OCI-M2 (cell line): ENCODE results near the gene SMIM29.
"Not testable (repeated sequence)": the region's sequence is repeated elsewhere in the genome, so short reads cannot be mapped to it uniquely, and the experiment has no call there.

ENCODE experiments used
- DNase-seq: peaks from one replicate; lab custom pipeline; 2025; ENCODE audit not compliant: unreplicated experiment; lab: John Stamatoyannopoulos, UW

The SMIM29 gene

GRCh38 chr6:34248727-34249468 is at the start of gene SMIM29:
Gene SMIM29 (minus strand): TSS chr6:34249006. CDS start chr6:34247791, 1,215 bp downstream.
- peak; percentile 87 for DNase-seq

- DNase-seq: no peak
Measured at GRCh38 chr6:34295721-34296120, 46.9 kb upstream of the SMIM29 start.

GRCh38 chr6:34292954-34293353 is 44.1 kb upstream of the SMIM29 start:
- DNase-seq: no peak

DNA sequence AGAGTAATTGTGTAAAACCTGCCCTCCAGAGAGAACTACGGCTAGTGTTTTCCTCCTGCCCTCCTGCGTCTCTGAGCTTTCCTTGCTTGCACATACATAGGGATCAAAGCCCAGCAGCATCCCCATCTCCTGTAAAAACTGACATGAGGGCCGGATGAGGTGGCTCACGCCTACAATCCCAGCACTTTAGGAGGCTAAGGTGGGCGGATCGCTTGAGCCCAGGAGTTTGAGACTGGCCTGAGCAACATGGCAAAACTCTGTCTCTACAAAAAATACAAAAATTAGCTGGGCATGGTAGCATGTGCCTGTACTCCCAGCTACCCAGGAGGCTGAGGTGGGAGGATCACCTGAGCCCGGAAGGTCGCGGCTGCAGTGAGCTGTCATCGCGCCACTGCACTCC is 40.3 kb upstream of the SMIM29 start:
- no peak for DNase-seq

- no peak for DNase-seq
Measured at GRCh38 chr6:34288581-34288980, 39.8 kb upstream of the SMIM29 start.

DNA sequence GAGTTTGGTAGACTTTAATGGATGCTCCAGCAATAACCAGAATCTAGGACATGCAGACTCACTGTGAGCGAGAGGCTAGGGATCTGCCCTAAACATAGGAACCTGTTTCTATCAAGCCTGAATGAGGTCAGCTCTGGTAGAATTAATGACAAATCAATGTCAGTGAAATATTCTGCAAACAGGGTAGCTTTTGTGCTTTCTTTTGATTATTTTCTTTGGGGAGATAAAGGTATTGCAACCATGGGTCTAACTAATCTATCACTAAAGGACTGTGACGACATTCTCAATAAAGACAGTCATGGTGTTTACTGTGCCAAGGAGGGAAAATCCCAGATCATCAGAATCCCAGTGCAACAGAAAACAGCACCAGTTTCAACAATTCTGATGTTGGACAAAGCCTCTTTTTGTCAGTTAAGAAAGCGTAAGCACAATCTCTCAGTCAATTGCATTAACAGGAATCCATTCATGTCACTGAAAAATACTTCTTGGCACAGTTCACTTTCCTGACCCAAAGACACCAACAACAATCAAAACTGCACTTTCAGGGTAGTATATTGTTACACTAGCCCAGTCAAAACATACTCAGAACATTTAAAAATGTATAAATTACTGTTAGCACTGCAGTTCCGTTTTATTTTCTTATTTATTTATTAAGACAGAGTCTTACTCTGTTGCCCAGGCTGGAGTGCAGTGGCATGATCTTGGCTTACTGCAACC is 36.8 kb upstream of the SMIM29 start:
- no peak for DNase-seq

DNA sequence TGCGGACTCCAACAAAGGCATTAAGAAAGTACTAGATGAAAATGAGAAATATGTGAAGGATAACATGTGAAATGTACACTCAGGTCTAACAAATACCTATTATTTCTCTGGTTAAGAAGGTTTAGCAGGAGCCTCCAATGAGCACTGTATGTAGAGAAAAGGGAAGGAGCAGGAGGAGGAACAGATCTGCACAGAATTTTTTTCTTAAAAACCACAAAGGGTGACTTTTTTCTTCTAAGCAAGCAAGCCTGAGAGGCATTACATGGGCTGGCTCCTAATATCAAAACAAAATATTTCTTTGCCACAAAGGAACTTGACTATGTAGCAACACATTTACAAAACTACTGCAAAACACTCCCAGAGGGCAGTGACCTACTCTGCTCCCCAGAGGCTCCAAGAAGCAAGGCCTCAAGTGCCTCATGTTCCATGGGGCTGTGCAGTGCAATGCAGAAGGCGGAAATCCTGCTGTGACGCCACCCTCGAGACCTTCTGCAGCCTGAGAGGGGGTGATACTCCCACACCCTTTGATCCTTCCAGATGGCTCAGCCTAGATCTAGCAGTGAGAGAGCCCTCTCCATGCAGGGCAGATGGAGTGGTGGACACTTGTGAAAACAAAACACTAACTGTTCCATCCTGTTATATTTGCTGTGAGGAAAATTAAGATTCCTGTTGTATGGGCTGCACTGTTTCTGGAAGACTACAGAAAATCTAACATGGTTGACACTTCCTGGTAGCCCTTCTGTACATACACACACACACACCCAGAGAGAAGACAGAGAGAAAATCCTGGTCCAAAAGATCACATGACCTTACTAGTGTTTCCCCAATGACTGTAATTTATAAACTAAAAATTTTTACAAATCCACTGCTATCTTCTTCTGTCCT is 36.0 kb upstream of the SMIM29 start:
- DNase-seq: no peak

- no peak for DNase-seq
Measured at GRCh38 chr6:34281702-34282334, 33.0 kb upstream of the SMIM29 start.

- no peak for DNase-seq
Measured at GRCh38 chr6:34280216-34280615, 31.4 kb upstream of the SMIM29 start.

DNA sequence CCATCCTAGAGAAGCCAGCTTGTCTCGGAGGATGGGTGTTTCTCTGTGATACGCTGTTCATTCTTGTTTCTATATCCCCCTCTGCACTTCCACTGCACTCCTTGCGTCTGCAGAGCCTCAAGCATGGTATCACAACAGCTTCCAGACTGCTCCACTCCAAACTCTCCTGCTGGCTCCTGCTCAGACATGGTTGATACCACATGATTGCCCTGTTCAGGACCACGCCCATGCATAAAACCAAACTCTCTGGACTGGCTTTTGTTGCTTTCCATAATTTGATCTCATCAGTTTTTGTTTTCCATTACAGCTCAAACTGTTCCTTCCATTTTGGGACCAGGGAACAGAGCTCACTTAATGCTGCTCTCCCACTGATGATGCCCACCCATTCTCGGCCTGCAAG is 30.0 kb upstream of the SMIM29 start:
- no peak for DNase-seq

- DNase-seq: no peak
Measured at GRCh38 chr6:34277763-34278112, 28.9 kb upstream of the SMIM29 start.

- peak; percentile 67 for DNase-seq
Measured at GRCh38 chr6:34276881-34277762, 28.3 kb upstream of the SMIM29 start.

DNA sequence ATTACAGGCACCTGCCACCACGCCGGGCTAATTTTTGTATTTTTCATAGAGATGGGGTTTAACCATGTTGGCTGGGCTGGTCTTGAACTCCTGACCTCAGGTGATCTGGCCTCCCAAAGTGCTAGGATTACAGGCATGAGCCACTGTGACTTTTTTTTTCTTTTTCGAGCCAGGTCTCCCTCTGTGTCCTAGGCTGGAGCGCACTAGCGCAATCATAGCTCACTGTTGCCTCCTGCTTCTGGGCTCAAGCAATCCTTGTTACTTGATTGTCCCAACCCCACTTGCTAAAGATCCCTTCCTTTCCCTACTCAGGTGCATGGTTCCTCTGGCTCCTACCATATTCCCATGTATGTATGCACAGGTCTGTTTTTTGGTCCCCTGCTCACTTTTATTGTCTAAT is 27.4 kb upstream of the SMIM29 start:
- DNase-seq: no peak

DNA sequence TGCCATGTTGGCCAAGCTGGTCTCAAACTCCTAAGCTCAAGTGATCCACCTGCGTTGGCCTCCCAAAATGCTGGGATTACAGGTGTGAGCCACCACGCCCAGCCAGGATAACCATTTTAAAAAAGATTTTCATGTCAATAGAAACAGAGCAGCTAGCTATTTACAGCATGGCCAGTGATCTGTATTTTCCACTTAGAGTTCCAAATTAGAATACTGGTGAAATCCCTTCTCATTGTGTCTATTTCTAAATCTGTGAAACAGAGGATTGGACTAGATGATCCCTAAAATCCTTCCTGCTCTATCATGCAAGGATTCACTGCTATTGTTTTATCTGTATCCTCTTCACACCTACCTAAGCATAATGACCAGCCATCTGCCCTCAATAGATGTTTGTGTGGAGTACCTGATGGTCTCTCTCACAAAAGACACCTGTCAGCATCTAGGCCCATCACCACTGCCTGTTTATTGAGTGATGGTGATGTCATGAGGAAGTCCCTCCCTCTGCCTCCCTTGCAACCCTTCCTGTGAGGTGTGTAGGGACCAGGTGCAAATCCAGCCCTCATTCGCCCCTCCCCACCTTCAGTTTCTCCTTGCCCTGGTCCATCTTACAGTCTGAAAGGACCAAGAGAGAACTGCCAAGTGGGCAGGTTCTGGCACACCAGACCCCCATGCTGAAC is 26.5 kb upstream of the SMIM29 start:
- DNase-seq: no peak

GRCh38 chr6:34274129-34274528 is 25.3 kb upstream of the SMIM29 start:
- DNase-seq: no peak

- peak; percentile 77 for DNase-seq
Measured at GRCh38 chr6:34273242-34273805, 24.5 kb upstream of the SMIM29 start.

GRCh38 chr6:34272013-34272926 is 23.5 kb upstream of the SMIM29 start:
- no peak for DNase-seq

- not testable (repeated sequence) for DNase-seq
Measured at GRCh38 chr6:34269658-34270341, 21.0 kb upstream of the SMIM29 start.
